ENCODE data around the gene GULP1.

Gene GULP1

DNA sequence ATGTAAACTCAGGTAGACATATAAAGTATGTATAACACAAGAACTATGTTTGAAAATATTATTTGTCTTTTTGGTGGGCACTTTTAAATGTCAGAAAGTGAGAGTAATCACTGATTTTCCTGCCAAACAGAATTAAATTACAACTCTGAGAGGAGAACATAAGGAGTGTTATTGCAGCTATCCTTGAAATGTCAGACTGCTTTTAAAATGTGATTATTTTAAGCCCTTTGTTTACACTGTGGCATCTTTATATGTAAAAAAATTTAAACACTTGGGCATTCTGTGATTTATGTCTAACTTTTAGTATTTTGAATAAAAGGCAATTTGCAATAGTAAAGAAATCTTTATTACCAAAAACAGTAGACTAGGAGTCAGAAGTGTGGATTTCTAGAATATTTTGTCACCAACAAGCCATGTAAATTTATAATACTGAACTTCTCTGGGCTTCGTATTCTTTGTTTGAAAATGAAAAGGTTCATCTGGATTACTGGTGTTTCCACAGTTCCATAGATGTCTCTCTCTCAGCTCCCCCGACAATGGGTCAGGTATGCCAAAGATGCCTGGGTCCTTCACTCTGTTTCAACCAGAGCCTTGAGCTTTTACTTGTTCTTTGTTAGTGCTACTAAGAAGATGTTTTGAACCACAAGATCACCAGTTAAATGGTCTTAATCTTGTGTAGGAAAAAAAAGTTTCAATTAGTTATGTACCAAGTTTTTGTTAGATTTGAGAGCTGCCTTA, 38.8 kb downstream of the GULP1 start:
- no peak for DNase-seq
- POLR2A ChIA-PET, result no interaction called here

DNA sequence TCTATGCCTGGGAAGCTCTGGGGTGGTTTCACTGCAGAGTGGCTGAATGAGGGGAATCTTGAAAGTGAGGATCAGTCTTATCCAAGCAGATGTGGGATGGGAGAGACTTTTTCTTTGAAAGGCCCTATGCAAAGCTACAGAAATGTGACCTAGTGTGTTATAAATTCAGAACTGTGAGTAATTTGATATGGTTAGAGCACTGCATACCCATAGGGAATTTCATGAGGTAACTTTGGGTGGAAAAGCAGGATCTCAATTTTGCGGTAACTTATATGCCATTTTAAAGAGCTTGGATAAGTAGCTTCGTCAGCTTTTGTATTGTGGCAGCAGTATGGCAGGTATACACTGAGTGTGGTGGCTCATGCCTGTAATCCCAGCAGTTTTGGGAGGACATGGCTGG, 40.9 kb downstream of the GULP1 start:
- ChIA-PET POLR2A (no interaction called here), CTCF (no interaction called here)
- 100% methylated on average over 2 of the region's 2 CpGs for WGBS (ENCODE audit: insufficient coverage)
- H3K9me3 ChIP-seq (ENCODE audit: control extremely low read depth in 1 of 5, control insufficient read depth in 4 of 5, insufficient read depth in 2 of 5, low read depth in 1 of 5, low read length in 4 of 5), result no peaks in the 10 kb centered on the region
- no peaks in the 10 kb centered on the region for H3K36me3 ChIP-seq (ENCODE audit: control insufficient read depth in 4 of 4, insufficient read depth in 4 of 4, low read length in 3 of 4)
- H3K4me3 ChIP-seq (ENCODE audit: control insufficient read depth in 1 of 7, extremely low read depth in 1 of 7, insufficient read depth in 4 of 7, low read depth in 2 of 7, low read length in 6 of 7), result no peak overlapping the region
- no peak overlapping the region for H3K27ac ChIP-seq (ENCODE audit: insufficient read depth in 1 of 2, low read depth in 1 of 2, low read length in 2 of 2, poor library complexity in 1 of 2, severe bottlenecking in 2 of 2)
- no peak for DNase-seq
- H3K4me1 ChIP-seq (ENCODE audit: control extremely low read depth in 1 of 4, control insufficient read depth in 4 of 4, insufficient read depth in 4 of 4, low read length in 3 of 4), result no peaks in the 10 kb centered on the region
- H3K27me3 ChIP-seq (replicated peaks in 2 of 5; ENCODE audit: control insufficient read depth in 4 of 5, insufficient read depth in 5 of 5, low read length in 4 of 5), result no peaks in the 10 kb centered on the region

More for the DNA sequence above, 38.8 kb downstream of the GULP1 start:
- Histone ChIP-seq H3K4me3 (ENCODE audit: control insufficient read depth in 1 of 7, extremely low read depth in 1 of 7, insufficient read depth in 4 of 7, low read depth in 2 of 7, low read length in 6 of 7) (no peak overlapping the region), H3K27me3 (replicated peaks in 2 of 5; ENCODE audit: control insufficient read depth in 4 of 5, insufficient read depth in 5 of 5, low read length in 4 of 5) (no peaks in the 10 kb centered on the region), H3K36me3 (ENCODE audit: control insufficient read depth in 4 of 4, insufficient read depth in 4 of 4, low read length in 3 of 4) (no peaks in the 10 kb centered on the region), H3K9me3 (ENCODE audit: control extremely low read depth in 1 of 5, control insufficient read depth in 4 of 5, insufficient read depth in 2 of 5, low read depth in 1 of 5, low read length in 4 of 5) (no peaks in the 10 kb centered on the region), H3K4me1 (ENCODE audit: control extremely low read depth in 1 of 4, control insufficient read depth in 4 of 4, insufficient read depth in 4 of 4, low read length in 3 of 4) (no peaks in the 10 kb centered on the region), H3K27ac (ENCODE audit: insufficient read depth in 1 of 2, low read depth in 1 of 2, low read length in 2 of 2, poor library complexity in 1 of 2, severe bottlenecking in 2 of 2) (no peak overlapping the region)
- CTCF ChIA-PET, result no interaction called here
- no CpG with 5 or more reads among the region's 2 CpGs for WGBS (ENCODE audit: insufficient coverage)

DNA sequence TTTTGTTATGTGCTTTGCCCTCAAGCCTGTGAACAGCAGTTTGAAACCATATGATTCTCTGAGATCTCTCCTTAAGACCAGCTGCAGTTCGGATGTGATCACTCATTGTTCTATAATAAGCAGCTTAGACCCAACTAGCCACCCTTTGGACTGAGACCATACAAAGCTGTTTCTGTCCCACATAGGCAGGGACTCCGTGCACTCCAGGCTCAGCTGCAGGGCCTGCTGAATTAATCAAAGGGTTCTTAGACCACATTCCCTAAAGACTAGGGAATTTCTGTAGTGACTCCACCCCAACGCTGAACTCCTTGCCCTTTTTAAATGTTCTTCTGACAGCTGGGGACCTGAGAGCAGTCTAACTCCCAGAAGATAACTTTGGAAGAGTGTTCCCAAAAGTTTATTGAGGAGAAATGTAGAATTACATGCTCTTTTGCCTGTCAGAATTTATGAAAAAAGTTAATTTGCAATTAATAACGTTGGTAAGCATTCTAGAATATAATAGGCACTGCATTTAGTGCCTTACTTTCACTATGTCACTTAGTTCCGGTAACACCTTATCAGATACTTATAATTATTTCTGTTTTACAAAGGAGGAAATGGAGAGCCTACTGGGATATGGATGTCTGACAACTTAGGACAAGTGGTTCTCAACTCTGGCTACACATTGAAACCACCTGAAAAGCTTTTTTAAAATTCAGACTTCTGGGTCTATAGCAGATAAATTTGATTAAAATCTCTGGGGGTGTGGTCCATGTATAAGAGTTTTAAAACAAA, 42.3 kb downstream of the GULP1 start:
- Histone ChIP-seq H3K4me3 (ENCODE audit: control insufficient read depth in 1 of 7, extremely low read depth in 1 of 7, insufficient read depth in 4 of 7, low read depth in 2 of 7, low read length in 6 of 7) (no peak overlapping the region), H3K27me3 (replicated peaks in 2 of 5; ENCODE audit: control insufficient read depth in 4 of 5, insufficient read depth in 5 of 5, low read length in 4 of 5) (no peaks in the 10 kb centered on the region), H3K27ac (ENCODE audit: insufficient read depth in 1 of 2, low read depth in 1 of 2, low read length in 2 of 2, poor library complexity in 1 of 2, severe bottlenecking in 2 of 2) (no peak overlapping the region), H3K4me1 (ENCODE audit: control extremely low read depth in 1 of 4, control insufficient read depth in 4 of 4, insufficient read depth in 4 of 4, low read length in 3 of 4) (no peaks in the 10 kb centered on the region), H3K36me3 (ENCODE audit: control insufficient read depth in 4 of 4, insufficient read depth in 4 of 4, low read length in 3 of 4) (no peaks in the 10 kb centered on the region), H3K9me3 (ENCODE audit: control extremely low read depth in 1 of 5, control insufficient read depth in 4 of 5, insufficient read depth in 2 of 5, low read depth in 1 of 5, low read length in 4 of 5) (no peaks in the 10 kb centered on the region)
- ChIA-PET CTCF (interaction anchor here (1.1 kb wide), 1 partner anchor 255 kb away, joined by 4 read pairs; no protein-coding TSS in a partner anchor), POLR2A (no interaction called here)
- 95% methylated on average over 2 of the region's 5 CpGs for WGBS (ENCODE audit: insufficient coverage)
- DNase-seq, result no peak

DNA sequence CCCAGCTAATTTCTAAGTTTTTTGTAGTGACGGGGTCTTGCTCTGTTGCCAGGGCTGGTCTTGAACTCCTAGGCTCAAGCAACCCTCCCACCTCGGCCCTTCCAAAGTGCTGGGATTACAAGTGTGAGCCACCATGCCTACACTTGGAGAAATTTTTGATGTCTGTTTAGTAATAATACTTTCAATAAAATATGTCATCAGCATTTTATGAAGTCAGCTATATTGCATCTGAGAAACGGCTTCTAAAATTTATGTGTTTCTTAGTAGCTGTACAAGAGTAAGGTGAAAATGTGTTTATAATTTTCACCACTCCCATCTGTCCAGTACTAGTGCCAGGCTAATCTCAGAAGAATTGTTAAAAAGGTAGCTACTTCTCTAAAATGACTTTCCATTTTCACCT, 46.8 kb downstream of the GULP1 start:
- CTCF ChIA-PET, result no interaction called here
- no peaks in the 10 kb centered on the region for H3K4me1 ChIP-seq (ENCODE audit: control extremely low read depth in 1 of 4, control insufficient read depth in 4 of 4, insufficient read depth in 4 of 4, low read length in 3 of 4)
- no peak for DNase-seq
- POLR2A ChIA-PET, result no interaction called here
- H3K4me3 ChIP-seq (ENCODE audit: control insufficient read depth in 1 of 7, extremely low read depth in 1 of 7, insufficient read depth in 4 of 7, low read depth in 2 of 7, low read length in 6 of 7), result no peak overlapping the region
- H3K36me3 ChIP-seq (ENCODE audit: control insufficient read depth in 4 of 4, insufficient read depth in 4 of 4, low read length in 3 of 4), result no peaks in the 10 kb centered on the region
- H3K27ac ChIP-seq (ENCODE audit: insufficient read depth in 1 of 2, low read depth in 1 of 2, low read length in 2 of 2, poor library complexity in 1 of 2, severe bottlenecking in 2 of 2), result no peak overlapping the region
- H3K27me3 ChIP-seq (replicated peaks in 2 of 5; ENCODE audit: control insufficient read depth in 4 of 5, insufficient read depth in 5 of 5, low read length in 4 of 5), result no peaks in the 10 kb centered on the region
- H3K9me3 ChIP-seq (ENCODE audit: control extremely low read depth in 1 of 5, control insufficient read depth in 4 of 5, insufficient read depth in 2 of 5, low read depth in 1 of 5, low read length in 4 of 5), result no peaks in the 10 kb centered on the region
- 92% methylated on average over 2 of the region's 3 CpGs for WGBS (ENCODE audit: insufficient coverage)

DNA sequence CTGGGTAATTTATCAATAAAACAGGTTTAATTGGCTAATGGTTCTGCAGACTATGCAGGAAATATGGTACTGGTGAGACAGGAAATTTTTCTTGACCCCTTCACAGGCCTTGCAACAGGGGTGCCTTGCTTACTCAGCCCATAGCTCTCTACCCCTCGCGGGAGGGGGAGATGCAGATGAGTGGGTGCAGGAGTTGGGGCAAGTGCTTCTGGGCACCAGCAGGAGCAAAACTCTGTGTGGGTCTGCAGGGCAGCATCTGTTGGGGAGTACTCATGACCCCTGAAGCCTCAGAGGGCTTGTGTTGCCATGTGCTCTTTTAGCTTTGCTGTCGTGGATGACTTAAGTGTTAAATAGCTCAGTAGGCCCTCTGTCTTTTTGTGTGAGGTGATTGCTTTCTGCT, 48.6 kb downstream of the GULP1 start:
- DNase-seq, result no peak
- H3K4me1 ChIP-seq (ENCODE audit: control extremely low read depth in 1 of 4, control insufficient read depth in 4 of 4, insufficient read depth in 4 of 4, low read length in 3 of 4), result peaks cover 0 to 5% (median 1%) of the 10 kb centered on the region in 4 experiments
- no peaks in the 10 kb centered on the region for H3K27me3 ChIP-seq (replicated peaks in 2 of 5; ENCODE audit: control insufficient read depth in 4 of 5, insufficient read depth in 5 of 5, low read length in 4 of 5)
- H3K9me3 ChIP-seq (ENCODE audit: control extremely low read depth in 1 of 5, control insufficient read depth in 4 of 5, insufficient read depth in 2 of 5, low read depth in 1 of 5, low read length in 4 of 5), result no peaks in the 10 kb centered on the region
- H3K36me3 ChIP-seq (ENCODE audit: control insufficient read depth in 4 of 4, insufficient read depth in 4 of 4, low read length in 3 of 4), result no peaks in the 10 kb centered on the region
- WGBS (ENCODE audit: insufficient coverage), result 100% methylated on average over 1 of the region's 3 CpGs
- no peak overlapping the region for H3K4me3 ChIP-seq (ENCODE audit: control insufficient read depth in 1 of 7, extremely low read depth in 1 of 7, insufficient read depth in 4 of 7, low read depth in 2 of 7, low read length in 6 of 7)
- POLR2A ChIA-PET, result interaction anchor here (0.6 kb wide), 1 partner anchor 1005 kb away, joined by 3 read pairs; no protein-coding TSS in a partner anchor
- CTCF ChIA-PET, result no interaction called here
- H3K27ac ChIP-seq (ENCODE audit: insufficient read depth in 1 of 2, low read depth in 1 of 2, low read length in 2 of 2, poor library complexity in 1 of 2, severe bottlenecking in 2 of 2), result no peak overlapping the region

DNA sequence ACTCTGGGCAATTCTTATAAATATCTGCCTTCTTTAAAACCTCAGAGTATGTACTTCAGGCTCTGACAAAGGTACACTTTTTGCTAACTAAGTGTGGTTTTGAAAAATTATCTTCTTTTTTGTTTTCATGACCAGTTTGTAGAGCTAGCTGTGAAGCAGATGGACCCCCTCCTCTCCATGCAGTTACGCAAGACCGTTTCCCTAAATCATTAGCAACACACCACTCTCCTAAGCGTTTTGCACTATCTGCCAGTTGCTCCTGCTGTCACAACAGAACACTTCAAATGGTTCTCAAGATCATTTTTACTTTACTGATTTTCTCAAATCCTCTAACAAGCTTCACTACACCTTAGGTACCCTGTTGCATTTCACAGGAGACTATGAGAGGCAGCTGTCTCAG, 53.3 kb downstream of the GULP1 start:
- POLR2A ChIA-PET, result no interaction called here

DNA sequence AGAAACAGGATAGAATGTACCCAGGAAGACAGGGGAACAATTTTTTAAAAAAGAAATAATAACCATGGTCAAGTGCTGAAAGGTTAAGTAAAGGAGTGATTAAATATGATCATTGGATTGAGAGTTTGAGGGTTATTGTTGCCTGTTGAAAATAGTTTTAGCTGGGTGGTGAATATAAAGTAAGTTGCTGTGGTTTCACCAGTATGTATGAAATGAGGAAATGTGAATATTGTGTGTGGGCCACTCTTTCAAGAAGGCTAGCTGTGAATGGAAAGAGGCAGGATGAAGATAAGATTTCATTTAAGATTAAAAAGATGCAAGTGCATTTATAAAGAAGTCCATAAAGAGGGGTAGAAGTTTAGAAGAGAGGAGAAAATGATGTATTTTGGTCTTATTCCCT, 53.8 kb downstream of the GULP1 start:
- no peak overlapping the region for H3K27ac ChIP-seq (ENCODE audit: insufficient read depth in 1 of 2, low read depth in 1 of 2, low read length in 2 of 2, poor library complexity in 1 of 2, severe bottlenecking in 2 of 2)
- ChIA-PET CTCF (interaction anchor here (1.9 kb wide), 1 partner anchor 54 kb away, joined by 4 read pairs; the partner anchor contains the start of gene GULP1), POLR2A (no interaction called here)
- H3K27me3 ChIP-seq (replicated peaks in 2 of 5; ENCODE audit: control insufficient read depth in 4 of 5, insufficient read depth in 5 of 5, low read length in 4 of 5), result no peaks in the 10 kb centered on the region
- H3K9me3 ChIP-seq (ENCODE audit: control extremely low read depth in 1 of 5, control insufficient read depth in 4 of 5, insufficient read depth in 2 of 5, low read depth in 1 of 5, low read length in 4 of 5), result no peaks in the 10 kb centered on the region
- H3K4me3 ChIP-seq (ENCODE audit: control insufficient read depth in 1 of 7, extremely low read depth in 1 of 7, insufficient read depth in 4 of 7, low read depth in 2 of 7, low read length in 6 of 7), result no peak overlapping the region
- peak; percentile 5 to 42 (median 28) for DNase-seq
- no peaks in the 10 kb centered on the region for H3K36me3 ChIP-seq (ENCODE audit: control insufficient read depth in 4 of 4, insufficient read depth in 4 of 4, low read length in 3 of 4)
- H3K4me1 ChIP-seq (ENCODE audit: control extremely low read depth in 1 of 4, control insufficient read depth in 4 of 4, insufficient read depth in 4 of 4, low read length in 3 of 4), result peaks cover 0 to 8% (median 3%) of the 10 kb centered on the region in 4 experiments

More for the DNA sequence above, 53.3 kb downstream of the GULP1 start:
- Histone ChIP-seq H3K36me3 (ENCODE audit: control insufficient read depth in 4 of 4, insufficient read depth in 4 of 4, low read length in 3 of 4) (no peaks in the 10 kb centered on the region), H3K27me3 (replicated peaks in 2 of 5; ENCODE audit: control insufficient read depth in 4 of 5, insufficient read depth in 5 of 5, low read length in 4 of 5) (no peaks in the 10 kb centered on the region), H3K27ac (ENCODE audit: insufficient read depth in 1 of 2, low read depth in 1 of 2, low read length in 2 of 2, poor library complexity in 1 of 2, severe bottlenecking in 2 of 2) (no peak overlapping the region), H3K4me1 (ENCODE audit: control extremely low read depth in 1 of 4, control insufficient read depth in 4 of 4, insufficient read depth in 4 of 4, low read length in 3 of 4) (peaks cover 0 to 8% (median 3%) of the 10 kb centered on the region in 4 experiments), H3K9me3 (ENCODE audit: control extremely low read depth in 1 of 5, control insufficient read depth in 4 of 5, insufficient read depth in 2 of 5, low read depth in 1 of 5, low read length in 4 of 5) (no peaks in the 10 kb centered on the region), H3K4me3 (ENCODE audit: control insufficient read depth in 1 of 7, extremely low read depth in 1 of 7, insufficient read depth in 4 of 7, low read depth in 2 of 7, low read length in 6 of 7) (no peak overlapping the region)
- 72% methylated on average over 3 of the region's 3 CpGs for whole genome bisulfite sequencing (ENCODE audit: insufficient coverage)
- CTCF ChIA-PET, result interaction anchor here (1.9 kb wide), 1 partner anchor 53 kb away, joined by 4 read pairs; the partner anchor contains the start of gene GULP1
- peak in 2 of 3 donors; percentile 27 to 37 for DNase-seq

Data from common myeloid progenitor, CD34-positive (primary cell).